Liver (tissue), 9 donors: ENCODE measurements around the gene GLT1D1. TPM values are rescaled to one million over a fixed set of nuclear protein-coding genes. Genes with fewer than 3 reads are reported as not detected.

Experiments used
- DNase-seq: peaks from one replicate; pipeline ENCODE4 v3.0.0-alpha.2; 2017; ENCODE audit warnings: low spot score
- H3K27ac ChIP-seq, 2 donors: one replicate each; pipeline ENCODE4 v1.7.0; 2013; ENCODE audit warnings: inconsistent platforms in 2 of 2, low read length in 2 of 2, control low read depth in 1 of 2, low read depth in 1 of 2, mild to moderate bottlenecking in 1 of 2
- H3K27me3 ChIP-seq, 4 donors: one replicate each; pipeline versions ENCODE4 v1.6.1 to v1.7.0; 2013; ENCODE audit warnings: low read length in 3 of 4, inconsistent platforms in 1 of 4, mild to moderate bottlenecking in 1 of 4, moderate library complexity in 1 of 4; ENCODE audit not compliant: control insufficient read depth in 4 of 4, insufficient read depth in 4 of 4
- H3K36me3 ChIP-seq, 4 donors: one replicate each; pipeline versions ENCODE4 v1.6.1 to v1.7.0; 2013; ENCODE audit warnings: low read length in 3 of 4, mild to moderate bottlenecking in 3 of 4, low read depth in 1 of 4, moderate library complexity in 1 of 4; ENCODE audit not compliant: control insufficient read depth in 4 of 4, insufficient read depth in 3 of 4
- H3K4me1 ChIP-seq, 4 donors: one replicate each; pipeline versions ENCODE4 v1.6.1 to v1.7.0; 2013; ENCODE audit warnings: low read length in 3 of 4, mild to moderate bottlenecking in 3 of 4, moderate library complexity in 1 of 4; ENCODE audit not compliant: control insufficient read depth in 4 of 4, insufficient read depth in 4 of 4
- H3K4me3 ChIP-seq, 3 donors: one replicate each; pipeline versions ENCODE4 v1.6.1 to v1.7.0; 2013; ENCODE audit warnings: low read length in 3 of 3, control low read depth in 1 of 3, low read depth in 1 of 3, mild to moderate bottlenecking in 1 of 3
- H3K9ac ChIP-seq, 2 donors: one replicate each; pipeline ENCODE4 v1.7.0; 2013; ENCODE audit warnings: low read length in 2 of 2, mild to moderate bottlenecking in 2 of 2, moderate library complexity in 2 of 2, control low read depth in 1 of 2, low read depth in 1 of 2
- H3K9me3 ChIP-seq, 4 donors: one replicate each; pipeline versions ENCODE4 v1.6.1 to v1.7.0; 2013; ENCODE audit warnings: low read length in 3 of 4; ENCODE audit not compliant: control insufficient read depth in 4 of 4
- ATF3 ChIP-seq: IDR thresholded peaks from 2 replicates; pipeline ENCODE4 v1.6.1; 2016; ENCODE audit warnings: antibody characterized with exemption
- CTCF ChIP-seq: fragments of 150-350 bp; IDR thresholded peaks from 2 replicates; pipeline ENCODE4 v1.5.1; 2017; ENCODE audit warnings: improper control_type of control experiment, low read depth, low read length; ENCODE audit not compliant: missing input control
- EGR1 ChIP-seq, 2 donors: IDR thresholded peaks; 2 replicates each; pipeline ENCODE4 v1.6.1; 2016 to 2018; ENCODE audit warnings: antibody characterized with exemption in 2 of 2, low read depth in 2 of 2
- FOXA2 ChIP-seq: IDR thresholded peaks from 2 replicates; pipeline ENCODE4 v1.6.1; 2016; ENCODE audit warnings: antibody characterized with exemption
- GABPA ChIP-seq, 2 donors: IDR thresholded peaks in 1 of 2; conservative IDR thresholded peaks in 1 of 2; 2 replicates each; pipeline ENCODE4 v1.6.1; 2016; ENCODE audit warnings: antibody characterized with exemption in 2 of 2, mild to moderate bottlenecking in 1 of 2, moderate library complexity in 1 of 2
- HNF4A ChIP-seq, 2 donors: conservative IDR thresholded peaks; 2 replicates each; pipeline ENCODE4 v1.6.1; 2016; ENCODE audit warnings: antibody characterized with exemption in 2 of 2, mild to moderate bottlenecking in 2 of 2
- HNF4G ChIP-seq: IDR thresholded peaks from 2 replicates; pipeline ENCODE4 v1.6.1; 2016; ENCODE audit warnings: antibody characterized with exemption
- JUND ChIP-seq, 2 donors: IDR thresholded peaks; 2 replicates each; pipeline ENCODE4 v1.6.1; 2016; ENCODE audit warnings: antibody characterized with exemption in 2 of 2
- MAX ChIP-seq: IDR thresholded peaks from 2 replicates; pipeline ENCODE4 v1.6.1; 2016; ENCODE audit warnings: antibody characterized with exemption
- REST ChIP-seq: IDR thresholded peaks from 2 replicates; pipeline ENCODE4 v1.6.1; 2016; ENCODE audit warnings: antibody characterized with exemption, mild to moderate bottlenecking
- SP1 ChIP-seq: IDR thresholded peaks from 2 replicates; pipeline ENCODE4 v1.6.1; 2018; ENCODE audit warnings: antibody characterized with exemption, mild to moderate bottlenecking
- TAF1 ChIP-seq: conservative IDR thresholded peaks from 2 replicates; pipeline ENCODE4 v1.6.1; 2016; ENCODE audit warnings: antibody characterized with exemption, mild to moderate bottlenecking
- ZBTB33 ChIP-seq: IDR thresholded peaks from 2 replicates; pipeline ENCODE4 v1.6.1; 2016; ENCODE audit warnings: antibody characterized with exemption
- WGBS: extraction: QIAGEN DNeasy Blood & Tissue Kit; methylation state at CpG from one replicate; pipeline ENCODE4 v1.1.7; 2013; 5-methylcytosine and 5-hydroxymethylcytosine counted together
- polyA plus RNA-seq, 2 donors: library from polyadenylated mRNA; stranded (reverse) in 1 of 2; unstranded in 1 of 2; fragments of 200-250 nt in 1 of 2; fragments of >200 nt in 1 of 2; fragmentation: Nextera tagmentation in 1 of 2; extraction: Ambion mirVana in 1 of 2; gene quantifications; one replicate each; pipeline versions ENCODE4 v1.2.1 to v1.2.3, GENCODE V29; 2013 to 2015
- total RNA-seq, 2 donors: library from RNA; depleted of rRNA; stranded (reverse); fragments of >200 nt; gene quantifications; one replicate each; pipeline ENCODE4 v1.2.3, GENCODE V29; 2014
- donor health status: healthy.
- donor health status: healthy.
- donor health status: healthy.
- donor health status: healthy.
- donor health status: healthy.

Gene GLT1D1
- total and polyA plus RNA-seq, 4 donors: 10.4 to 17.7 (median 13.9) TPM

- TF ChIP-seq SP1: no peak
- TF ChIP-seq ZBTB33: no peak
- TF ChIP-seq CTCF: no peak
- no peak for TF ChIP-seq HNF4G
- no peak for TF ChIP-seq ATF3
- no peak for TF ChIP-seq REST
- no peak for TF ChIP-seq JUND (IDR thresholded peaks at IDR 0.05)
- TF ChIP-seq EGR1 (IDR thresholded peaks at IDR 0.05; ENCODE audit: low read depth in 2 of 2): no peak
- no peak for TF ChIP-seq TAF1
- no peak for TF ChIP-seq GABPA (IDR thresholded peaks at IDR 0.05 in 1 of 2, conservative IDR thresholded peaks at IDR 0.05 in 1 of 2)
- TF ChIP-seq MAX: no peak
- no peak for TF ChIP-seq FOXA2
- TF ChIP-seq HNF4A (conservative IDR thresholded peaks at IDR 0.05): no peak
- DNase-seq: no peak
- Histone ChIP-seq H3K4me3 (no peak overlapping the region), H3K36me3 (peaks cover 1 to 16% (median 4%) of the 10 kb centered on the region in 4 donors), H3K9ac (no peak overlapping the region), H3K27me3 (no peaks in the 10 kb centered on the region), H3K27ac (no peak overlapping the region), H3K4me1 (peaks cover 0 to 10% (median 5%) of the 10 kb centered on the region in 4 donors), H3K9me3 (peaks cover 0 to 6% (median 1%) of the 10 kb centered on the region in 4 donors)
- 85% methylated on average over 8 of the region's 8 CpGs for WGBS
These were observed 108.1 kb downstream of the GLT1D1 start for GRCh38 chr12:128961308-128961902.

GRCh38 chr12:128961957-128962356 is 108.7 kb downstream of the GLT1D1 start:
- no peak for DNase-seq
- peaks cover 1 to 14% (median 4%) of the 10 kb centered on the region in 4 donors for H3K36me3 ChIP-seq
- H3K27me3 ChIP-seq: no peaks in the 10 kb centered on the region
- H3K9ac ChIP-seq: no peak overlapping the region
- H3K27ac ChIP-seq: no peak overlapping the region
- TF ChIP-seq JUND (IDR thresholded peaks at IDR 0.05): no peak
- TF ChIP-seq HNF4A (conservative IDR thresholded peaks at IDR 0.05): no peak
- H3K4me3 ChIP-seq: no peak overlapping the region
- WGBS: 87% methylated on average over 11 of the region's 11 CpGs
- peaks cover 0 to 10% (median 5%) of the 10 kb centered on the region in 4 donors for H3K4me1 ChIP-seq
- H3K9me3 ChIP-seq: peaks cover 0 to 6% (median 1%) of the 10 kb centered on the region in 4 donors
